GM23338 (cell line): ENCODE measurements around the gene ULK2. TPM values are rescaled to one million over a fixed set of nuclear protein-coding genes. Genes with fewer than 3 reads are reported as not detected.
"Not testable (repeated sequence)": the region's sequence is repeated elsewhere in the genome, so short reads cannot be mapped to it uniquely, and the experiment has no call there.

ENCODE experiments used
- ATAC-seq: fragments of 200-7000 bp; cut with Tn5 transposase; 3 replicates; pipeline ENCODE4 v1.9.1; 2020
- DNase-seq: peaks from one replicate; pipeline ENCODE4 v3.0.0-alpha.2; 2015; ENCODE audit warnings: low spot score
- H2AFZ ChIP-seq: fragments of 200-600 bp; sonication (generic); 2 replicates; pipeline ENCODE4 v1.8.0; 2016; ENCODE audit warnings: antibody characterized with exemption, mild to moderate bottlenecking, moderate library complexity
- H3F3A ChIP-seq: fragments of 200-600 bp; sonication (generic); replicated peaks from 2 replicates; pipeline ENCODE4 v1.8.0; 2017; ENCODE audit warnings: antibody characterized with exemption, mixed run types, low read depth
- H3K27ac ChIP-seq: fragments of 200-600 bp; sonication (generic); 2 replicates; pipeline ENCODE4 v1.6.1; 2016; ENCODE audit warnings: low read depth
- H3K27me3 ChIP-seq: fragments of 200-600 bp; sonication (generic); 2 replicates; pipeline ENCODE4 v1.8.0; 2016; ENCODE audit warnings: mild to moderate bottlenecking, mixed run types, moderate library complexity; ENCODE audit not compliant: insufficient read depth
- H3K36me3 ChIP-seq: fragments of 200-600 bp; sonication (generic); 2 replicates; pipeline ENCODE4 v1.8.0; 2016; ENCODE audit warnings: mild to moderate bottlenecking; ENCODE audit not compliant: insufficient read depth
- H3K4me1 ChIP-seq: fragments of 200-600 bp; sonication (generic); 2 replicates; pipeline ENCODE4 v1.8.0; 2016; ENCODE audit warnings: mild to moderate bottlenecking, moderate library complexity; ENCODE audit not compliant: insufficient read depth
- H3K4me2 ChIP-seq: fragments of 200-600 bp; sonication (generic); 2 replicates; pipeline ENCODE4 v1.7.1; 2017; ENCODE audit warnings: mixed run types
- H3K4me3 ChIP-seq: fragments of 200-600 bp; sonication (generic); 2 replicates; pipeline ENCODE4 v1.6.1; 2016; ENCODE audit warnings: mixed run types
- H3K79me2 ChIP-seq: fragments of 200-600 bp; sonication (generic); replicated peaks from 2 replicates; pipeline ENCODE4 v1.8.0; 2017; ENCODE audit warnings: mild to moderate bottlenecking; ENCODE audit not compliant: insufficient read depth
- H3K9me2 ChIP-seq: fragments of 200-600 bp; sonication (generic); 2 replicates; pipeline ENCODE4 v1.8.0; 2017; ENCODE audit not compliant: insufficient read depth
- H4K20me1 ChIP-seq: fragments of 200-600 bp; sonication (generic); replicated peaks from 2 replicates; pipeline ENCODE4 v1.8.0; 2017; ENCODE audit warnings: mild to moderate bottlenecking; ENCODE audit not compliant: insufficient read depth
- H3K27ac Mint-ChIP-seq: 2 replicates; pipeline ENCODE4 v1.8.0; 2020; ENCODE audit warnings: inconsistent platforms, mild to moderate bottlenecking, moderate library complexity, mixed read lengths
- H3K27me3 Mint-ChIP-seq: 3 replicates; pipeline ENCODE4 v1.8.0; 2022; ENCODE audit warnings: low read depth, mild to moderate bottlenecking, moderate library complexity, mixed read lengths, inconsistent platforms; ENCODE audit not compliant: insufficient read depth, poor library complexity
- H3K36me3 Mint-ChIP-seq: 3 replicates; pipeline ENCODE4 v1.8.0; 2021; ENCODE audit warnings: low read depth, mild to moderate bottlenecking, inconsistent platforms, moderate library complexity, mixed read lengths
- H3K4me1 Mint-ChIP-seq: 3 replicates; pipeline ENCODE4 v1.8.0; 2020; ENCODE audit warnings: mild to moderate bottlenecking, inconsistent platforms, mixed read lengths
- H3K4me3 Mint-ChIP-seq: 3 replicates; pipeline ENCODE4 v1.8.0; 2021; ENCODE audit warnings: moderate library complexity, mild to moderate bottlenecking, inconsistent platforms, mixed read lengths
- H3K9me3 Mint-ChIP-seq: 3 replicates; pipeline ENCODE4 v1.8.0; 2020; ENCODE audit warnings: moderate library complexity, mild to moderate bottlenecking, inconsistent platforms, mixed read lengths
- CREB1 ChIP-seq: fragments of 250-450 bp; sonication (Bioruptor Pico); IDR thresholded peaks from 2 replicates; pipeline ENCODE4 v1.5.0; 2020; ENCODE audit warnings: low read depth, mild to moderate bottlenecking, moderate library complexity
- ETS1 ChIP-seq: IDR thresholded peaks from 2 replicates; pipeline ENCODE4 v1.6.1; 2016; ENCODE audit warnings: antibody characterized with exemption
- STAT1 ChIP-seq: IDR thresholded peaks from one replicate; pipeline ENCODE4 v1.6.1; 2016; ENCODE audit warnings: antibody characterized with exemption; ENCODE audit not compliant: unreplicated experiment
- ZNF114 ChIP-seq: fragments of 250-450 bp; sonication (Bioruptor Pico); IDR thresholded peaks from 2 replicates; pipeline ENCODE4 v1.5.0; 2020; ENCODE audit warnings: mild to moderate bottlenecking, moderate library complexity
- polyA plus RNA-seq: library from polyadenylated mRNA; unstranded; fragments of >200 nt; fragmentation: Nextera tagmentation; extraction: Ambion mirVana; gene quantifications from 2 replicates; pipeline ENCODE4 v1.2.1, GENCODE V29; 2016
- total RNA-seq: library from RNA; depleted of rRNA; stranded (reverse); fragments of >200 nt; shearing (Covaris generic); gene quantifications from 2 replicates; pipeline ENCODE4 v1.2.3, GENCODE V29; 2014
- TF ChIP-seq, protein P1 (sequence below): fragments of 250-450 bp; sonication (Bioruptor Pico); IDR thresholded peaks from 2 replicates; pipeline ENCODE4 v1.5.0; 2020; ENCODE audit warnings: mild to moderate bottlenecking, moderate library complexity
- TF ChIP-seq, protein P2 (sequence below): IDR thresholded peaks from one replicate; pipeline ENCODE4 v1.6.1; 2018; ENCODE audit warnings: antibody characterized with exemption; ENCODE audit not compliant: unreplicated experiment

The ULK2 gene
- total and polyA plus RNA-seq, 2 experiments from 2014 or later = 1.6 to 3.0 TPM

- Histone ChIP-seq H2AFZ (no peak overlapping the region), H3K4me3 (no peak overlapping the region), H3K27me3 (no peaks in the 10 kb centered on the region), H3F3A (0 out of 2 replicates have a peak, but pooled peaks cover 2% of the 10 kb centered on the region), H3K9me2 (no peaks in the 10 kb centered on the region), H3K4me1 (0 out of 2 replicates have a peak, but pooled peaks cover 5% of the 10 kb centered on the region), H3K27ac (no peak overlapping the region), H3K36me3 (0 out of 2 replicates have a peak, but pooled peaks cover 2% of the 10 kb centered on the region), H3K4me2 (no peak overlapping the region), H3K79me2 (no peaks in the 10 kb centered on the region), H4K20me1 (0 out of 2 replicates have a peak, but pooled peaks cover 4% of the 10 kb centered on the region)
- peaks cover 13% of the 10 kb centered on the region for H3K27me3 Mint-ChIP-seq
- H3K36me3 Mint-ChIP-seq = peaks cover 10% of the 10 kb centered on the region; the same call in 2 of the 3 replicates
- H3K4me3 Mint-ChIP-seq = no peak overlapping the region
- H3K4me1 Mint-ChIP-seq = peaks cover 6% of the 10 kb centered on the region
- no peak overlapping the region for H3K27ac Mint-ChIP-seq
- no peak for TF ChIP-seq ETS1
- TF ChIP-seq STAT1 = no peak
- TF ChIP-seq, protein P1, sequence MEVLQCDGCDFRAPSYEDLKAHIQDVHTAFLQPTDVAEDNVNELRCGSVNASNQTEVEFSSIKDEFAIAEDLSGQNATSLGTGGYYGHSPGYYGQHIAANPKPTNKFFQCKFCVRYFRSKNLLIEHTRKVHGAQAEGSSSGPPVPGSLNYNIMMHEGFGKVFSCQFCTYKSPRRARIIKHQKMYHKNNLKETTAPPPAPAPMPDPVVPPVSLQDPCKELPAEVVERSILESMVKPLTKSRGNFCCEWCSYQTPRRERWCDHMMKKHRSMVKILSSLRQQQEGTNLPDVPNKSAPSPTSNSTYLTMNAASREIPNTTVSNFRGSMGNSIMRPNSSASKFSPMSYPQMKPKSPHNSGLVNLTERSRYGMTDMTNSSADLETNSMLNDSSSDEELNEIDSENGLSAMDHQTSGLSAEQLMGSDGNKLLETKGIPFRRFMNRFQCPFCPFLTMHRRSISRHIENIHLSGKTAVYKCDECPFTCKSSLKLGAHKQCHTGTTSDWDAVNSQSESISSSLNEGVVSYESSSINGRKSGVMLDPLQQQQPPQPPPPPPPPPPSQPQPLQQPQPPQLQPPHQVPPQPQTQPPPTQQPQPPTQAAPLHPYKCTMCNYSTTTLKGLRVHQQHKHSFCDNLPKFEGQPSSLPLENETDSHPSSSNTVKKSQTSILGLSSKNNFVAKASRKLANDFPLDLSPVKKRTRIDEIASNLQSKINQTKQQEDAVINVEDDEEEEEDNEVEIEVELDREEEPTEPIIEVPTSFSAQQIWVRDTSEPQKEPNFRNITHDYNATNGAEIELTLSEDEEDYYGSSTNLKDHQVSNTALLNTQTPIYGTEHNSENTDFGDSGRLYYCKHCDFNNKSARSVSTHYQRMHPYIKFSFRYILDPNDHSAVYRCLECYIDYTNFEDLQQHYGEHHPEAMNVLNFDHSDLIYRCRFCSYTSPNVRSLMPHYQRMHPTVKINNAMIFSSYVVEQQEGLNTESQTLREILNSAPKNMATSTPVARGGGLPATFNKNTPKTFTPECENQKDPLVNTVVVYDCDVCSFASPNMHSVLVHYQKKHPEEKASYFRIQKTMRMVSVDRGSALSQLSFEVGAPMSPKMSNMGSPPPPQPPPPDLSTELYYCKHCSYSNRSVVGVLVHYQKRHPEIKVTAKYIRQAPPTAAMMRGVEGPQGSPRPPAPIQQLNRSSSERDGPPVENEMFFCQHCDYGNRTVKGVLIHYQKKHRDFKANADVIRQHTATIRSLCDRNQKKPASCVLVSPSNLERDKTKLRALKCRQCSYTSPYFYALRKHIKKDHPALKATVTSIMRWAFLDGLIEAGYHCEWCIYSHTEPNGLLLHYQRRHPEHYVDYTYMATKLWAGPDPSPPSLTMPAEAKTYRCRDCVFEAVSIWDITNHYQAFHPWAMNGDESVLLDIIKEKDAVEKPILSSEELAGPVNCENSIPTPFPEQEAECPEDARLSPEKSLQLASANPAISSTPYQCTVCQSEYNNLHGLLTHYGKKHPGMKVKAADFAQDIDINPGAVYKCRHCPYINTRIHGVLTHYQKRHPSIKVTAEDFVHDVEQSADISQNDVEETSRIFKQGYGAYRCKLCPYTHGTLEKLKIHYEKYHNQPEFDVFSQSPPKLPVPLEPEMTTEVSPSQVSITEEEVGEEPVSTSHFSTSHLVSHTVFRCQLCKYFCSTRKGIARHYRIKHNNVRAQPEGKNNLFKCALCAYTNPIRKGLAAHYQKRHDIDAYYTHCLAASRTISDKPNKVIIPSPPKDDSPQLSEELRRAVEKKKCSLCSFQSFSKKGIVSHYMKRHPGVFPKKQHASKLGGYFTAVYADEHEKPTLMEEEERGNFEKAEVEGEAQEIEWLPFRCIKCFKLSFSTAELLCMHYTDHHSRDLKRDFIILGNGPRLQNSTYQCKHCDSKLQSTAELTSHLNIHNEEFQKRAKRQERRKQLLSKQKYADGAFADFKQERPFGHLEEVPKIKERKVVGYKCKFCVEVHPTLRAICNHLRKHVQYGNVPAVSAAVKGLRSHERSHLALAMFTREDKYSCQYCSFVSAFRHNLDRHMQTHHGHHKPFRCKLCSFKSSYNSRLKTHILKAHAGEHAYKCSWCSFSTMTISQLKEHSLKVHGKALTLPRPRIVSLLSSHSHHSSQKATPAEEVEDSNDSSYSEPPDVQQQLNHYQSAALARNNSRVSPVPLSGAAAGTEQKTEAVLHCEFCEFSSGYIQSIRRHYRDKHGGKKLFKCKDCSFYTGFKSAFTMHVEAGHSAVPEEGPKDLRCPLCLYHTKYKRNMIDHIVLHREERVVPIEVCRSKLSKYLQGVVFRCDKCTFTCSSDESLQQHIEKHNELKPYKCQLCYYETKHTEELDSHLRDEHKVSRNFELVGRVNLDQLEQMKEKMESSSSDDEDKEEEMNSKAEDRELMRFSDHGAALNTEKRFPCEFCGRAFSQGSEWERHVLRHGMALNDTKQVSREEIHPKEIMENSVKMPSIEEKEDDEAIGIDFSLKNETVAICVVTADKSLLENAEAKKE (CRISPR knock-in tag) = no peak
- TF ChIP-seq CREB1 (CRISPR knock-in tag) = no peak
- TF ChIP-seq, protein P2, sequence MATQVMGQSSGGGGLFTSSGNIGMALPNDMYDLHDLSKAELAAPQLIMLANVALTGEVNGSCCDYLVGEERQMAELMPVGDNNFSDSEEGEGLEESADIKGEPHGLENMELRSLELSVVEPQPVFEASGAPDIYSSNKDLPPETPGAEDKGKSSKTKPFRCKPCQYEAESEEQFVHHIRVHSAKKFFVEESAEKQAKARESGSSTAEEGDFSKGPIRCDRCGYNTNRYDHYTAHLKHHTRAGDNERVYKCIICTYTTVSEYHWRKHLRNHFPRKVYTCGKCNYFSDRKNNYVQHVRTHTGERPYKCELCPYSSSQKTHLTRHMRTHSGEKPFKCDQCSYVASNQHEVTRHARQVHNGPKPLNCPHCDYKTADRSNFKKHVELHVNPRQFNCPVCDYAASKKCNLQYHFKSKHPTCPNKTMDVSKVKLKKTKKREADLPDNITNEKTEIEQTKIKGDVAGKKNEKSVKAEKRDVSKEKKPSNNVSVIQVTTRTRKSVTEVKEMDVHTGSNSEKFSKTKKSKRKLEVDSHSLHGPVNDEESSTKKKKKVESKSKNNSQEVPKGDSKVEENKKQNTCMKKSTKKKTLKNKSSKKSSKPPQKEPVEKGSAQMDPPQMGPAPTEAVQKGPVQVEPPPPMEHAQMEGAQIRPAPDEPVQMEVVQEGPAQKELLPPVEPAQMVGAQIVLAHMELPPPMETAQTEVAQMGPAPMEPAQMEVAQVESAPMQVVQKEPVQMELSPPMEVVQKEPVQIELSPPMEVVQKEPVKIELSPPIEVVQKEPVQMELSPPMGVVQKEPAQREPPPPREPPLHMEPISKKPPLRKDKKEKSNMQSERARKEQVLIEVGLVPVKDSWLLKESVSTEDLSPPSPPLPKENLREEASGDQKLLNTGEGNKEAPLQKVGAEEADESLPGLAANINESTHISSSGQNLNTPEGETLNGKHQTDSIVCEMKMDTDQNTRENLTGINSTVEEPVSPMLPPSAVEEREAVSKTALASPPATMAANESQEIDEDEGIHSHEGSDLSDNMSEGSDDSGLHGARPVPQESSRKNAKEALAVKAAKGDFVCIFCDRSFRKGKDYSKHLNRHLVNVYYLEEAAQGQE = no peak
- TF ChIP-seq ZNF114 = no peak
- ATAC-seq (no peak), DNase-seq (no peak)
- no peaks in the 10 kb centered on the region for H3K9me3 Mint-ChIP-seq
These were observed 28.9 kb upstream of the ULK2 start for GRCh38 chr17:19896679-19897078.

- not testable (repeated sequence) for H3K36me3 ChIP-seq, H3K27me3 ChIP-seq, H3K4me3 Mint-ChIP-seq, H3K79me2 ChIP-seq, H3K9me3 Mint-ChIP-seq, H3K9me2 ChIP-seq, H3K27me3 Mint-ChIP-seq, H3F3A ChIP-seq, H3K27ac ChIP-seq, H3K4me2 ChIP-seq, H3K4me3 ChIP-seq, ATAC-seq, H3K36me3 Mint-ChIP-seq, H2AFZ ChIP-seq, H3K27ac Mint-ChIP-seq, H4K20me1 ChIP-seq, H3K4me1 Mint-ChIP-seq, DNase-seq, H3K4me1 ChIP-seq
These were observed 22.8 kb upstream of the ULK2 start for GRCh38 chr17:19890554-19890953.

DNA sequence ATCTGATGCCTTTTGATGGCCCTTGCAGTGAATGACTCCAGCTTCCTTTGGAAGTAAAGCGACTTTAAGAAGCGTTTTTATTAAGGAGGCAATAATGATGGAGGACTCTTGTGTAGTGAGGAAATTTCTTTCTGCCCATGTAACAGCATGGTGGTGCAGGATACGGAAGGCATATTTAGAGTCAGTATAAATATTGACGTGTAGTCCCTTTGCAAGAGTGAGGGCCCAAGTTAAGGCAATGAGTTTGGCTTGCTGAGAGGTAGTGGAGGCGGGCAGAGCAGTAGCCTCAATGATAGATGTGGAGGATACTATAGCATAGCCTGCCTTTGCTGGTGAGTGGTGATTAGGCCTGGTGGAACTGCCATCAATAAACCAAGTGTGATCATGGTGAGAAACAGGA is 22.3 kb upstream of the ULK2 start:
- H3K4me3 Mint-ChIP-seq = not testable (repeated sequence)

More for the DNA sequence above, 22.3 kb upstream of the ULK2 start:
- not testable (repeated sequence) for ATAC-seq, H3K27ac ChIP-seq, H2AFZ ChIP-seq, H3K4me2 ChIP-seq, H3K36me3 Mint-ChIP-seq, H3K9me2 ChIP-seq, H3K4me1 ChIP-seq, H3K27me3 ChIP-seq, H3K27me3 Mint-ChIP-seq, DNase-seq, H3K4me3 ChIP-seq, H4K20me1 ChIP-seq, H3F3A ChIP-seq, H3K4me1 Mint-ChIP-seq, H3K27ac Mint-ChIP-seq, H3K9me3 Mint-ChIP-seq, H3K79me2 ChIP-seq, H3K36me3 ChIP-seq
